PC-9 (cell line): ENCODE data around the gene CSK. TPM values are rescaled to one million over a fixed set of nuclear protein-coding genes. Genes with fewer than 3 reads are reported as not detected.

Experiments
- BruUV-seq: library from RNA; stranded (reverse); fragments of 400-500 nt; replicated peaks from 2 replicates; lab custom pipeline; 2021; lab: Mats Ljungman, UMichigan
- CTCF ChIA-PET: fragments of 300-600 bp; sonication (Branson Sonifier 250); formaldehyde crosslinking; loops from one replicate; lab custom pipeline; 2022; ENCODE audit warnings: antibody characterized with exemption; lab: Charles Lee
- POLR2A ChIA-PET: fragments of 300-600 bp; sonication (Branson Sonifier 250); formaldehyde crosslinking; loops from one replicate; lab custom pipeline; 2022; ENCODE audit warnings: antibody characterized with exemption; ENCODE audit not compliant: unreplicated experiment; lab: Charles Lee
- DNase-seq, 2 experiments: peaks; one replicate each; pipeline versions ENCODE4 v3.0.0 to v3.0.0-alpha.2; 2015 to 2022; ENCODE audit warnings: mixed read lengths in 1 of 2
- H2AFZ ChIP-seq: fragments of 200-600 bp; sonication (generic); 2 replicates; pipeline ENCODE4 v1.8.1; 2017; ENCODE audit warnings: antibody characterized with exemption
- H3F3A ChIP-seq: fragments of 200-600 bp; sonication (generic); 2 replicates; pipeline ENCODE4 v1.8.1; 2017; ENCODE audit warnings: antibody characterized with exemption, mild to moderate bottlenecking, low read depth; ENCODE audit not compliant: insufficient read depth
- H3K27ac ChIP-seq: fragments of 200-600 bp; sonication (generic); 2 replicates; pipeline ENCODE4 v1.6.1; 2016; ENCODE audit warnings: mixed run types
- H3K27me3 ChIP-seq: fragments of 200-600 bp; sonication (generic); 2 replicates; pipeline ENCODE4 v1.6.1; 2016; ENCODE audit warnings: low read depth, mixed run types; ENCODE audit not compliant: insufficient read depth
- H3K36me3 ChIP-seq: fragments of 200-600 bp; sonication (generic); 2 replicates; pipeline ENCODE4 v1.6.1; 2016; ENCODE audit warnings: low read depth, mixed run types
- H3K4me1 ChIP-seq: fragments of 200-600 bp; sonication (generic); replicated peaks from 2 replicates; pipeline ENCODE4 v1.6.1; 2016; ENCODE audit warnings: mixed run types; ENCODE audit not compliant: insufficient read depth
- H3K4me2 ChIP-seq: fragments of 200-600 bp; sonication (generic); 2 replicates; pipeline ENCODE4 v1.6.1; 2017; ENCODE audit warnings: mixed run types
- H3K4me3 ChIP-seq: fragments of 200-600 bp; sonication (generic); 2 replicates; pipeline ENCODE4 v1.6.1; 2016; ENCODE audit warnings: mixed run types
- H3K79me2 ChIP-seq: fragments of 200-600 bp; sonication (generic); 2 replicates; pipeline ENCODE4 v1.6.1; 2017; ENCODE audit warnings: low read depth, mixed run types
- H3K9me2 ChIP-seq: fragments of 200-600 bp; sonication (generic); 2 replicates; pipeline ENCODE4 v1.8.1; 2017; ENCODE audit warnings: mild to moderate bottlenecking; ENCODE audit not compliant: insufficient read depth
- H3K9me3 ChIP-seq: fragments of 200-600 bp; sonication (generic); 2 replicates; pipeline ENCODE4 v1.8.1; 2016; ENCODE audit warnings: low read depth; ENCODE audit not compliant: insufficient read depth
- H4K20me1 ChIP-seq: fragments of 200-600 bp; sonication (generic); 2 replicates; pipeline ENCODE4 v1.8.1; 2017; ENCODE audit not compliant: insufficient read depth
- CTCF ChIP-seq: fragments of 200-600 bp; sonication (generic); conservative IDR thresholded peaks from 2 replicates; pipeline ENCODE4 v1.6.1; 2017; ENCODE audit warnings: mixed run types, antibody characterized with exemption, mild to moderate bottlenecking, moderate library complexity
- EZH2 ChIP-seq: fragments of 200-600 bp; sonication (generic); IDR thresholded peaks from 2 replicates; pipeline ENCODE4 v1.8.0; 2017; ENCODE audit warnings: antibody characterized with exemption, low read depth
- intact Hi-C: fragments of 100-400 bp; cut with micrococcal nuclease; formaldehyde crosslinking; loops from one replicate; pipeline ENCODE4 v1.10.0; 2022; ENCODE audit not compliant: unreplicated experiment
- total RNA-seq: library from RNA; stranded (reverse); gene quantifications from 2 replicates; pipeline ENCODE4 v1.2.3, GENCODE V29; 2021

CSK gene
- total RNA-seq, 1 experiment from 2014 or later, result 78.3 TPM

DNA sequence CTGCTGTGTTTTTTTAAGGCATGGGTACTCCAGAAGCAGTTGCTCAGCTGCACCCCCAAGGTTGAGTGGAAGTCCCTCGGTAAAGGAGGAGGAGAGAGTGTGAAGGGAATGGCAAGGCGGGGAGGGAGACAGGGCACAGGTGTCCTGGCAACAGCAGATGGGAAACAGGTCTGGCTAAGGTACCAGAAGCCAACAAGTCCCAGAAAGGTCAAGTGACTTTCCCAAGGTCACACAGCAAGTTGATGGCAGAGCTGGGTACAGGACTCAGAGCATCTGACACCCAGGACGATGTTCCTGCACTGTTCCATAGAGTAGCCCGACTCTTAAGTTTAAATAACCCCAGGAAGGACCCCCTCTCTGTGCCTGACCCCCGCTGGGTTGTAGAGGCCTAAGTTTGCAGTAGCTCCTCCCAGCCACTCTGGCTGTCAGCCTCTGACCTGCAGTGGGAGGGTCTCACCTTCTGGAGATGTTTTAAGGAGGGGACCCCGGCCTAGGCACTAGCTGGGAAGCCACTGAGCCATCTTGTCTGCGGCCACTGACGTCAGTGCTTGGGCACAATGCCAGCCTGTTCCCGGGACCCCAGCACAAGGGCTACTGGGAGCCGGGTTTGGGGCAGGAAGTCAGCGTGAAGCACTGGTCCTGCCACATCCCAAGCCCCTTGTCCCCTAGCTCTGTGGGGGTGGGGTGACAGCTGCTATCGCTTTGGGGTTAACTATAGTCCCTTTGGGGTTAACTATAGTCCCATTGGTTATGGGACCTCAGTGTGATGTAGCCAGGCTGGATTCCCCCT is 10.5 kb downstream of the CSK start:
- Histone ChIP-seq H3K27me3 (no peaks in the 10 kb centered on the region), H3K4me2 (no peak overlapping the region), H3F3A (no peaks in the 10 kb centered on the region), H3K36me3 (peaks cover 6% of the 10 kb centered on the region), H3K4me3 (no peak overlapping the region), H3K79me2 (peaks cover 28% of the 10 kb centered on the region), H2AFZ (no peak overlapping the region), H3K9me3 (no peaks in the 10 kb centered on the region), H4K20me1 (peaks cover 43% of the 10 kb centered on the region), H3K4me1 (peaks cover 15% of the 10 kb centered on the region), H3K27ac (no peak overlapping the region), H3K9me2 (no peaks in the 10 kb centered on the region)
- intact Hi-C loops, result no loop called here
- POLR2A ChIA-PET, result no interaction called here
- no TSS peak for BruUV-seq
- no peak for DNase-seq
- TF ChIP-seq EZH2 (no peak), CTCF (no peak)
- CTCF ChIA-PET, result interaction anchor here (0.9 kb wide), 1 partner anchor 19 kb away, joined by 6 read pairs; no protein-coding TSS in a partner anchor

- no peak for TF ChIP-seq CTCF
- no peak for TF ChIP-seq EZH2
- H3K9me2 ChIP-seq, result no peaks in the 10 kb centered on the region
- ChIA-PET CTCF (interaction anchor here (0.6 to 0.9 kb wide), 2 partner anchors 20 to 101 kb away, joined by 3 to 6 read pairs; no protein-coding TSS in a partner anchor), POLR2A (no interaction called here)
- H3K9me3 ChIP-seq, result no peaks in the 10 kb centered on the region
- DNase-seq, result no peak
- H3K79me2 ChIP-seq, result peaks cover 20% of the 10 kb centered on the region
- H3K4me1 ChIP-seq, result peaks cover 14% of the 10 kb centered on the region
- no peak overlapping the region for H3K27ac ChIP-seq
- H3K27me3 ChIP-seq, result no peaks in the 10 kb centered on the region
- no peaks in the 10 kb centered on the region for H3F3A ChIP-seq
- H3K36me3 ChIP-seq, result peaks cover 6% of the 10 kb centered on the region; the same call in 1 of the 2 replicates
- H3K4me2 ChIP-seq, result no peak overlapping the region
- peaks cover 36% of the 10 kb centered on the region for H4K20me1 ChIP-seq
- H2AFZ ChIP-seq, result no peak overlapping the region
- BruUV-seq, result no TSS peak
- no peak overlapping the region for H3K4me3 ChIP-seq
- intact Hi-C loops, result no loop called here
These were observed 11.5 kb downstream of the CSK start for GRCh38 chr15:74793135-74794028.

GRCh38 chr15:74794248-74794969 is 12.5 kb downstream of the CSK start:
- peaks cover 20% of the 10 kb centered on the region for H3K79me2 ChIP-seq
- no TSS peak for BruUV-seq

More at GRCh38 chr15:74794248-74794969, 12.5 kb downstream of the CSK start:
- H3F3A ChIP-seq, result no peaks in the 10 kb centered on the region
- POLR2A ChIA-PET, result no interaction called here
- H3K9me2 ChIP-seq, result no peaks in the 10 kb centered on the region
- DNase-seq, result no peak
- no peak overlapping the region for H2AFZ ChIP-seq
- no peaks in the 10 kb centered on the region for H3K9me3 ChIP-seq
- no peak overlapping the region for H3K4me3 ChIP-seq
- CTCF ChIA-PET, result no interaction called here
- TF ChIP-seq CTCF (no peak), EZH2 (no peak)
- H3K4me2 ChIP-seq, result no peak overlapping the region
- H3K4me1 ChIP-seq, result peaks cover 4% of the 10 kb centered on the region; the same call in 1 of the 2 replicates
- no peak overlapping the region for H3K27ac ChIP-seq
- peaks cover 6% of the 10 kb centered on the region; the same call in 1 of the 2 replicates for H3K36me3 ChIP-seq
- intact Hi-C loops, result no loop called here
- H3K27me3 ChIP-seq, result no peaks in the 10 kb centered on the region
- peaks cover 29% of the 10 kb centered on the region for H4K20me1 ChIP-seq
